GM23248 (cell line): ENCODE measurements around the gene RGS18. TPM values are rescaled to one million over a fixed set of nuclear protein-coding genes. Genes with fewer than 3 reads are reported as not detected.

Source experiments
- DNase-seq: peaks from one replicate; pipeline ENCODE4 v3.0.0-alpha.2; 2015
- H2AFZ ChIP-seq: fragments of 200-600 bp; sonication (generic); 2 replicates; pipeline ENCODE4 v1.6.1; 2016; ENCODE audit warnings: antibody characterized with exemption
- H3F3A ChIP-seq: fragments of 200-600 bp; sonication (generic); 2 replicates; pipeline ENCODE4 v1.6.1; 2016; ENCODE audit warnings: mild to moderate bottlenecking, antibody characterized with exemption, mixed run types; ENCODE audit not compliant: insufficient read depth
- H3K27ac ChIP-seq: fragments of 200-600 bp; sonication (generic); 2 replicates; pipeline ENCODE4 v1.5.1; 2016; ENCODE audit warnings: mild to moderate bottlenecking
- H3K27me3 ChIP-seq: fragments of 200-600 bp; sonication (generic); replicated peaks from 2 replicates; pipeline ENCODE4 v1.6.1; 2016; ENCODE audit warnings: mild to moderate bottlenecking; ENCODE audit not compliant: insufficient read depth
- H3K36me3 ChIP-seq: fragments of 200-600 bp; sonication (generic); 2 replicates; pipeline ENCODE4 v1.6.1; 2016; ENCODE audit warnings: low read depth, mild to moderate bottlenecking
- H3K4me1 ChIP-seq: fragments of 200-600 bp; sonication (generic); 2 replicates; pipeline ENCODE4 v1.6.1; 2016; ENCODE audit warnings: mild to moderate bottlenecking; ENCODE audit not compliant: insufficient read depth
- H3K4me2 ChIP-seq: fragments of 200-600 bp; sonication (generic); one replicate; pipeline ENCODE4 v1.6.1; 2016; ENCODE audit warnings: mild to moderate bottlenecking; ENCODE audit not compliant: unreplicated experiment
- H3K4me3 ChIP-seq: fragments of 200-600 bp; sonication (generic); 2 replicates; pipeline ENCODE4 v1.5.1; 2016; ENCODE audit warnings: mild to moderate bottlenecking
- H3K79me2 ChIP-seq: fragments of 200-600 bp; sonication (generic); 2 replicates; pipeline ENCODE4 v1.6.1; 2016; ENCODE audit warnings: mild to moderate bottlenecking; ENCODE audit not compliant: insufficient read depth
- H3K9ac ChIP-seq: fragments of 200-600 bp; sonication (generic); 2 replicates; pipeline ENCODE4 v1.6.1; 2016; ENCODE audit warnings: mild to moderate bottlenecking
- H3K9me2 ChIP-seq: fragments of 200-600 bp; sonication (generic); 2 replicates; pipeline ENCODE4 v1.6.1; 2016; ENCODE audit warnings: mixed run types, mild to moderate bottlenecking, moderate library complexity; ENCODE audit not compliant: insufficient read depth
- H3K9me3 ChIP-seq: fragments of 200-600 bp; sonication (generic); one replicate; pipeline ENCODE4 v1.6.1; 2017; ENCODE audit warnings: low read depth
- H4K20me1 ChIP-seq: fragments of 200-600 bp; sonication (generic); 2 replicates; pipeline ENCODE4 v1.6.0; 2016; ENCODE audit not compliant: insufficient read depth
- EZH2 ChIP-seq: fragments of 200-600 bp; sonication (generic); IDR thresholded peaks from 2 replicates; pipeline ENCODE4 v1.6.1; 2018; ENCODE audit warnings: antibody characterized with exemption, mild to moderate bottlenecking; ENCODE audit not compliant: insufficient read depth, poor library complexity, severe bottlenecking
- EZH2phosphoT487 ChIP-seq: fragments of 200-600 bp; sonication (generic); IDR thresholded peaks from 2 replicates; pipeline ENCODE4 v1.6.1; 2018; ENCODE audit warnings: antibody characterized with exemption, moderate library complexity, mild to moderate bottlenecking, low read depth; ENCODE audit not compliant: insufficient read depth
- WGBS, 2 experiments: methylation state at CpG; one replicate each; pipeline ENCODE4 v1.1.6; 2015 to 2017; ENCODE audit warnings: low lambda C conversion rate in 2 of 2, low coverage in 1 of 2; ENCODE audit errors: missing lambda C conversion rate in 2 of 2; 5-methylcytosine and 5-hydroxymethylcytosine counted together
- in situ Hi-C: fragments of 300-500 bp; cut with MboI; formaldehyde crosslinking; loops from 2 replicates; pipeline ENCODE4 v1.15.0; 2020
- polyA plus RNA-seq: library from polyadenylated mRNA; unstranded; fragments of >200 nt; fragmentation: Nextera tagmentation; extraction: Ambion mirVana; gene quantifications from 2 replicates; pipeline ENCODE4 v1.2.1, GENCODE V29; 2016
- total RNA-seq: library from RNA; depleted of rRNA; stranded (reverse); fragments of >200 nt; shearing (Covaris generic); gene quantifications from 2 replicates; pipeline ENCODE4 v1.2.3, GENCODE V29; 2014

The RGS18 gene
- total and polyA plus RNA-seq, 2 experiments from 2014 or later, result not detected

GRCh38 chr1:192175971-192176370 lies 17.7 kb downstream of the RGS18 start:
- H3K36me3 ChIP-seq, result no peaks in the 10 kb centered on the region
- H3K4me3 ChIP-seq, result no peak overlapping the region
- no peaks in the 10 kb centered on the region for H3F3A ChIP-seq
- no peak for DNase-seq
- no peak overlapping the region for H3K4me2 ChIP-seq
- H3K9ac ChIP-seq, result no peak overlapping the region
- in situ Hi-C loops, result no loop called here
- 3 to 4% methylated on average over 2 of the region's 2 CpGs for WGBS, 2 experiments
- no peaks in the 10 kb centered on the region for H3K4me1 ChIP-seq
- no peaks in the 10 kb centered on the region for H4K20me1 ChIP-seq
- H3K27ac ChIP-seq, result no peak overlapping the region
- TF ChIP-seq EZH2, result no peak
- TF ChIP-seq EZH2phosphoT487, result no peak
- H3K27me3 ChIP-seq, result no peaks in the 10 kb centered on the region
- no peaks in the 10 kb centered on the region for H3K9me3 ChIP-seq
- peaks cover 5% of the 10 kb centered on the region; the same call in 1 of the 2 replicates for H3K9me2 ChIP-seq
- H3K79me2 ChIP-seq, result no peaks in the 10 kb centered on the region
- H2AFZ ChIP-seq, result no peak overlapping the region

- Histone ChIP-seq H2AFZ (no peak overlapping the region), H3F3A (no peaks in the 10 kb centered on the region), H3K9me2 (no peaks in the 10 kb centered on the region), H4K20me1 (no peaks in the 10 kb centered on the region), H3K9me3 (no peaks in the 10 kb centered on the region), H3K27me3 (no peaks in the 10 kb centered on the region), H3K4me1 (no peaks in the 10 kb centered on the region), H3K27ac (no peak overlapping the region), H3K4me3 (no peak overlapping the region), H3K79me2 (no peaks in the 10 kb centered on the region), H3K4me2 (no peak overlapping the region), H3K36me3 (no peaks in the 10 kb centered on the region), H3K9ac (no peak overlapping the region)
- TF ChIP-seq EZH2 (no peak), EZH2phosphoT487 (no peak)
- DNase-seq, result no peak
- in situ Hi-C loops, result no loop called here
- 15 to 30% methylated on average over 1 of the region's 1 CpG for WGBS, 2 experiments
These were observed 25.5 kb downstream of the RGS18 start for GRCh38 chr1:192183788-192184187.

- Histone ChIP-seq H3K4me2 (no peak overlapping the region), H3K9ac (no peak overlapping the region), H3K27ac (no peak overlapping the region), H3K4me3 (no peak overlapping the region), H3K9me2 (no peaks in the 10 kb centered on the region), H3K4me1 (no peaks in the 10 kb centered on the region), H2AFZ (no peak overlapping the region), H3K9me3 (no peaks in the 10 kb centered on the region), H3K36me3 (no peaks in the 10 kb centered on the region), H3K79me2 (no peaks in the 10 kb centered on the region), H3F3A (no peaks in the 10 kb centered on the region), H4K20me1 (no peaks in the 10 kb centered on the region), H3K27me3 (no peaks in the 10 kb centered on the region)
- 2 to 4% methylated on average over 4 of the region's 4 CpGs for WGBS, 2 experiments
- in situ Hi-C loops, result no loop called here
- TF ChIP-seq EZH2phosphoT487 (no peak), EZH2 (no peak)
- DNase-seq, result no peak
These were observed 27.9 kb downstream of the RGS18 start for GRCh38 chr1:192186197-192186596.

GRCh38 chr1:192190066-192190465 lies 31.8 kb downstream of the RGS18 start:
- peaks cover 3% of the 10 kb centered on the region for H3K9me3 ChIP-seq
- no peak overlapping the region for H3K4me3 ChIP-seq
- WGBS, 2 experiments, result 2 to 4% methylated on average over 2 of the region's 2 CpGs
- in situ Hi-C loops, result no loop called here
- no peak overlapping the region for H3K27ac ChIP-seq
- H3K27me3 ChIP-seq, result no peaks in the 10 kb centered on the region
- H2AFZ ChIP-seq, result no peak overlapping the region
- no peak for TF ChIP-seq EZH2phosphoT487
- no peak for TF ChIP-seq EZH2
- DNase-seq, result no peak
- H3K9ac ChIP-seq, result no peak overlapping the region
- no peaks in the 10 kb centered on the region for H3K4me1 ChIP-seq
- H3K36me3 ChIP-seq, result no peaks in the 10 kb centered on the region
- H3K79me2 ChIP-seq, result no peaks in the 10 kb centered on the region
- H3K9me2 ChIP-seq, result no peaks in the 10 kb centered on the region
- no peaks in the 10 kb centered on the region for H4K20me1 ChIP-seq
- no peaks in the 10 kb centered on the region for H3F3A ChIP-seq
- no peak overlapping the region for H3K4me2 ChIP-seq

- Histone ChIP-seq H3F3A (no peaks in the 10 kb centered on the region), H3K9me3 (no peaks in the 10 kb centered on the region), H3K4me1 (no peaks in the 10 kb centered on the region), H3K36me3 (no peaks in the 10 kb centered on the region), H3K27me3 (no peaks in the 10 kb centered on the region), H4K20me1 (no peaks in the 10 kb centered on the region), H3K79me2 (no peaks in the 10 kb centered on the region), H3K4me2 (no peak overlapping the region), H3K9me2 (no peaks in the 10 kb centered on the region), H3K4me3 (no peak overlapping the region), H2AFZ (no peak overlapping the region), H3K9ac (no peak overlapping the region), H3K27ac (no peak overlapping the region)
- in situ Hi-C loops, result no loop called here
- DNase-seq, result no peak
- WGBS, 2 experiments, result 12 to 22% methylated on average over 3 to 5 of the region's 5 CpGs
- no peak for TF ChIP-seq EZH2phosphoT487
- TF ChIP-seq EZH2, result no peak
These were observed 43.0 kb downstream of the RGS18 start for GRCh38 chr1:192201303-192201702.
